ENCODE results near the gene ANKS3. TPM values are rescaled to one million over a fixed set of nuclear protein-coding genes. Genes with fewer than 3 reads are reported as not detected.
A peak's percentile ranks its signal among the peaks of the same experiment; 100 is the strongest.

The ANKS3 gene
- total and polyA plus RNA-seq, 2 experiments from 2014 or later: 22.5 to 24.9 TPM

- no peaks in the 10 kb centered on the region; the same call in 1 of the 2 replicates for H3K79me2 ChIP-seq (replicated peaks; ENCODE audit: insufficient read depth)
- H3K27ac Mint-ChIP-seq: peak overlapping the region; percentile 63
- no peaks in the 10 kb centered on the region for H3K4me1 ChIP-seq (ENCODE audit: insufficient read depth)
- H3K27me3 Mint-ChIP-seq (ENCODE audit: insufficient read depth, low read depth, poor library complexity): peaks cover 5% of the 10 kb centered on the region
- no peak overlapping the region for H3K4me2 ChIP-seq
- H3K9me2 ChIP-seq (ENCODE audit: insufficient read depth): no peaks in the 10 kb centered on the region
- ATAC-seq: no peak
- peak overlapping the region; percentile 69; the same call in 1 of the 2 replicates for H3K27ac ChIP-seq (ENCODE audit: low read depth)
- no peaks in the 10 kb centered on the region for H3K27me3 ChIP-seq (ENCODE audit: insufficient read depth)
- H3K36me3 ChIP-seq (ENCODE audit: insufficient read depth): peaks cover 7% of the 10 kb centered on the region
- no peak for TF ChIP-seq ZNF462 (CRISPR knock-in tag; IDR thresholded peaks at IDR 0.05)
- no peak for TF ChIP-seq JUNB (IDR thresholded peaks at IDR 0.05; ENCODE audit: unreplicated experiment)
- no peak for TF ChIP-seq POLR2AphosphoS5 (IDR thresholded peaks at IDR 0.05; ENCODE audit: low read depth)
- no peak for TF ChIP-seq STAT1 (IDR thresholded peaks at IDR 0.05; ENCODE audit: unreplicated experiment)
- TF ChIP-seq CREB1 (CRISPR knock-in tag; IDR thresholded peaks at IDR 0.05; ENCODE audit: low read depth): no peak
- TF ChIP-seq ETS1 (IDR thresholded peaks at IDR 0.05): no peak
- TF ChIP-seq ZNF331 (CRISPR knock-in tag; IDR thresholded peaks at IDR 0.05; ENCODE audit: low read depth): no peak
- TF ChIP-seq EZH2 (IDR thresholded peaks at IDR 0.05; ENCODE audit: low read depth, unreplicated experiment): no peak
- TF ChIP-seq ZNF114 (CRISPR knock-in tag; IDR thresholded peaks at IDR 0.05): no peak
- TF ChIP-seq REST (IDR thresholded peaks at IDR 0.05; ENCODE audit: unreplicated experiment): no peak
- no peak for TF ChIP-seq EZH2phosphoT487 (IDR thresholded peaks at IDR 0.05; ENCODE audit: unreplicated experiment)
- no peak for TF ChIP-seq CTCF (conservative IDR thresholded peaks at IDR 0.05; ENCODE audit: low read depth in 2 of 2)
- TF ChIP-seq NANOG (IDR thresholded peaks at IDR 0.05; ENCODE audit: borderline replicate concordance): no peak
- H3K36me3 Mint-ChIP-seq (ENCODE audit: low read depth): peaks cover 14% of the 10 kb centered on the region; the same call in 2 of the 3 replicates
- 0 out of 2 replicates have a peak, but pooled peaks cover 7% of the 10 kb centered on the region for H3F3A ChIP-seq (replicated peaks; ENCODE audit: low read depth)
- no peak for DNase-seq (ENCODE audit: low spot score)
- no peaks in the 10 kb centered on the region for H3K9me3 Mint-ChIP-seq
- 0 out of 2 replicates have a peak, but pooled peaks cover 4% of the 10 kb centered on the region for H4K20me1 ChIP-seq (replicated peaks; ENCODE audit: insufficient read depth)
- H3K4me3 ChIP-seq: no peak overlapping the region
- H2AFZ ChIP-seq: no peak overlapping the region
- H3K4me3 Mint-ChIP-seq: no peak overlapping the region
- peaks cover 3% of the 10 kb centered on the region; the same call in 1 of the 3 replicates for H3K4me1 Mint-ChIP-seq
Measured at GRCh38 chr16:4663777-4664465, 70.2 kb downstream of the ANKS3 start.
